A549 (cell line): ENCODE measurements around the gene POLR2E. TPM values are rescaled to one million over a fixed set of nuclear protein-coding genes. Genes with fewer than 3 reads are reported as not detected.

Source experiments
- ATAC-seq, 2 experiments: fragments of 200-7000 bp in 1 of 2; fragments of >200 bp in 1 of 2; cut with Nextera tagmentation in 1 of 2; cut with Tn5 transposase in 1 of 2; 3 replicates each; pipeline versions ENCODE4 v1.8.0 to v1.9.1; 2018 to 2020; ENCODE audit warnings: mild to moderate bottlenecking in 1 of 2, moderate library complexity in 1 of 2
- CTCF ChIA-PET: fragments of 300-600 bp; sonication (Branson Sonifier 250); formaldehyde crosslinking; extraction: SDS; loops from one replicate; lab custom pipeline; 2021; ENCODE audit warnings: antibody characterized with exemption, inconsistent platforms; lab: Yijun Ruan, JAX
- POLR2A ChIA-PET: fragments of 350-600 bp; formaldehyde crosslinking; extraction: SDS; loops from one replicate; lab custom pipeline; 2021; ENCODE audit warnings: antibody characterized with exemption, inconsistent platforms; lab: Yijun Ruan, JAX
- DNase-seq, 2 experiments: peaks; one replicate each; pipeline versions ENCODE4 v3.0.0 to v3.0.0-alpha.2; 2011 to 2016; ENCODE audit warnings: low read depth in 1 of 2, low spot score in 1 of 2
- FAIRE-seq: peaks from 2 replicates; lab custom pipeline; 2011; peaks lifted over from hg19 to GRCh38; lab: Jason Lieb, UNC
- H3K27ac ChIP-seq, 2 experiments: fragments of >200 bp; sonication (Bioruptor Twin); formaldehyde crosslinking; 3 replicates each; pipeline ENCODE4 v1.5.1; 2016 to 2017
- H3K4me1 ChIP-seq: fragments of >200 bp; sonication (Bioruptor Twin); formaldehyde crosslinking; 3 replicates; pipeline ENCODE4 v1.6.1; 2016
- H3K4me2 ChIP-seq: fragments of >200 bp; sonication (Bioruptor Twin); formaldehyde crosslinking; 3 replicates; pipeline ENCODE4 v1.6.1; 2016
- H3K4me3 ChIP-seq: fragments of >200 bp; sonication (Bioruptor Twin); formaldehyde crosslinking; 3 replicates; pipeline ENCODE4 v1.5.1; 2016
- H3K9me3 ChIP-seq: fragments of >200 bp; sonication (Bioruptor Twin); formaldehyde crosslinking; 3 replicates; pipeline ENCODE4 v1.6.1; 2016
- CBX2 ChIP-seq: fragments of 200-600 bp; sonication (generic); IDR thresholded peaks from 2 replicates; pipeline ENCODE4 v1.6.1; 2016; ENCODE audit warnings: low read depth, mild to moderate bottlenecking, borderline replicate concordance
- CEBPB ChIP-seq, 2 experiments: fragments of >200 bp in 1 of 2; sonication (Bioruptor Twin) in 1 of 2; formaldehyde crosslinking in 1 of 2; IDR thresholded peaks; 2 replicates each; pipeline ENCODE4 v1.6.1; 2012 to 2016
- GATA3 ChIP-seq: IDR thresholded peaks from 2 replicates; pipeline ENCODE4 v1.6.1; 2012; ENCODE audit warnings: borderline replicate concordance
- HDAC2 ChIP-seq: fragments of 200-600 bp; sonication (generic); IDR thresholded peaks from 2 replicates; pipeline ENCODE4 v1.6.1; 2016
- HOXB5 ChIP-seq: fragments of 250-450 bp; sonication (Bioruptor Pico); IDR thresholded peaks from 2 replicates; pipeline ENCODE4 v1.5.0; 2020; ENCODE audit warnings: mild to moderate bottlenecking, moderate library complexity
- KDM1A ChIP-seq: fragments of 200-600 bp; sonication (generic); IDR thresholded peaks from 2 replicates; pipeline ENCODE4 v1.6.1; 2016; ENCODE audit warnings: low read depth, mild to moderate bottlenecking
- KDM5A ChIP-seq: fragments of 200-600 bp; sonication (generic); IDR thresholded peaks from 2 replicates; pipeline ENCODE4 v1.6.1; 2016; ENCODE audit warnings: antibody characterized with exemption, mild to moderate bottlenecking
- MAFK ChIP-seq: fragments of 450-650 bp; IDR thresholded peaks from 2 replicates; pipeline ENCODE4 v1.6.1; 2014; ENCODE audit not compliant: partially characterized antibody
- MYC ChIP-seq: IDR thresholded peaks from 2 replicates; pipeline ENCODE4 v1.6.1; 2012; ENCODE audit warnings: mild to moderate bottlenecking, inconsistent platforms, low read length, improper control_type of control experiment, borderline replicate concordance
- NPAS2 ChIP-seq: fragments of 250-450 bp; sonication (Bioruptor Pico); IDR thresholded peaks from 2 replicates; pipeline ENCODE4 v1.8.0; 2022; ENCODE audit warnings: mild to moderate bottlenecking, moderate library complexity, borderline replicate concordance
- NR3C1 ChIP-seq: fragments of >200 bp; sonication (Bioruptor Twin); formaldehyde crosslinking; IDR thresholded peaks from 3 replicates; pipeline ENCODE4 v1.6.1; 2017
- SREBF2 ChIP-seq: fragments of 450-650 bp; IDR thresholded peaks from 2 replicates; pipeline ENCODE4 v1.6.1; 2014; ENCODE audit warnings: mild to moderate bottlenecking, moderate library complexity
- TP53 ChIP-seq: fragments of 250-450 bp; sonication (Bioruptor Pico); IDR thresholded peaks from 2 replicates; pipeline ENCODE4 v1.5.0; 2021; ENCODE audit warnings: mild to moderate bottlenecking, moderate library complexity
- ZFP36 ChIP-seq: fragments of 450-650 bp; IDR thresholded peaks from 2 replicates; pipeline ENCODE4 v1.6.1; 2014; ENCODE audit warnings: borderline replicate concordance; ENCODE audit not compliant: partially characterized antibody
- WGBS: methylation state at CpG from one replicate; pipeline ENCODE4 v1.1.6; 2017; ENCODE audit errors: missing lambda C conversion rate; 5-methylcytosine and 5-hydroxymethylcytosine counted together
- polyA plus RNA-seq, 4 experiments: library from polyadenylated mRNA; depleted of rRNA in 3 of 4; stranded (reverse); fragments of >200 nt; fragmentation: RNase III in 1 of 4; extraction: RNeasy Plus Mini Kit Qiagen cat#74134 plus additional on column Dnase treatment in 1 of 4; gene quantifications; 2 replicates in 3 of 4; 3 replicates in 1 of 4; pipeline ENCODE4 v1.2.3, GENCODE V29; 2011 to 2017
- TF ChIP-seq, protein P1 (sequence below): fragments of 150-350 bp; IDR thresholded peaks from 2 replicates; pipeline ENCODE4 v1.6.1; 2014; ENCODE audit warnings: low read depth, mild to moderate bottlenecking, low read length
- TF ChIP-seq, protein P2 (sequence below): fragments of 450-650 bp; IDR thresholded peaks from 2 replicates; pipeline ENCODE4 v1.6.1; 2014; ENCODE audit warnings: antibody characterized with exemption

Gene POLR2E
- polyA plus RNA-seq, 2 of the 4 experiments (the other 2 are of a cell fraction), result 99.6 to 172 TPM

DNA sequence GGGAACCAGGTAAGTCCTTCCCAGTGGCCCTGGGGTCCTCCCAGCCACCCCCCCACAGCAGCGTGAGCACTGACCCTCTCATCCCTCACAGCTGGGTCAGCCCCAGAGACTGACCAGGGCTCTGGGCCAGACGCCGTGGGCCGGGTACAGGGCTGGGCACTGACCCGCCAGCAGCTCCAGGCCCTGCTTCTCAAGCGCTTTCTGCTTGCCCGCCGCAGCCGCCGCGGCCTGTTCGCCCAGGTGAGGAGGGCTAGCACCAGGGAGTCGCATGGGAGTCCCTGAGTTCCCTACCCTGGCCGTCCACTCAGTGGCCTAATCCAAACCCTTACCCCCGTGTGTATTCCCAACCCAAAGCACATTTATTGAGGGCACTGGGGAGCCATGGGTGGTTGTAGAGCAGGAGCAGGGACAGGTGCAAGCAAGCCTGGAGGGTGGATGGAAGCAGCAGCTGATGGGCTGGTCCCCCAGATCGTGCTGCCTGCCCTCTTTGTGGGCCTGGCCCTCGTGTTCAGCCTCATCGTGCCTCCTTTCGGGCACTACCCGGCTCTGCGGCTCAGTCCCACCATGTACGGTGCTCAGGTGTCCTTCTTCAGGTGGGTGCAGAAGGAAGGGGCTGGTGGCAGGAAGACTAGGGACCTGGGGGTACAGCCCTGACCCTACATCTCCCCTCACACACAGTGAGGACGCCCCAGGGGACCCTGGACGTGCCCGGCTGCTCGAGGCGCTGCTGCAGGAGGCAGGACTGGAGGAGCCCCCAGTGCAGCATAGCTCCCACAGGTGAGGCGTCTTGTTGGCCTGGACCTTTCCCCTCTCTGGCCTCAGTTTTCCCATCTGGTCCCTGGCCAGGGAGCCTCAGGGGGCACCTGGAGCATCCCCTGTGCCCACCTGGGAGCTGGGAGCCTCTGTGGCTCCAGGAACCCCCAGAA, 40.8 kb downstream of the POLR2E start:
- CTCF ChIA-PET, result interaction anchor here (0.6 to 2.0 kb wide), 3 partner anchors 13 to 1243 kb away, joined by 3 to 6 read pairs (median 4); partner anchors contain the start of gene ARHGAP45
- POLR2A ChIA-PET, result no interaction called here

DNA sequence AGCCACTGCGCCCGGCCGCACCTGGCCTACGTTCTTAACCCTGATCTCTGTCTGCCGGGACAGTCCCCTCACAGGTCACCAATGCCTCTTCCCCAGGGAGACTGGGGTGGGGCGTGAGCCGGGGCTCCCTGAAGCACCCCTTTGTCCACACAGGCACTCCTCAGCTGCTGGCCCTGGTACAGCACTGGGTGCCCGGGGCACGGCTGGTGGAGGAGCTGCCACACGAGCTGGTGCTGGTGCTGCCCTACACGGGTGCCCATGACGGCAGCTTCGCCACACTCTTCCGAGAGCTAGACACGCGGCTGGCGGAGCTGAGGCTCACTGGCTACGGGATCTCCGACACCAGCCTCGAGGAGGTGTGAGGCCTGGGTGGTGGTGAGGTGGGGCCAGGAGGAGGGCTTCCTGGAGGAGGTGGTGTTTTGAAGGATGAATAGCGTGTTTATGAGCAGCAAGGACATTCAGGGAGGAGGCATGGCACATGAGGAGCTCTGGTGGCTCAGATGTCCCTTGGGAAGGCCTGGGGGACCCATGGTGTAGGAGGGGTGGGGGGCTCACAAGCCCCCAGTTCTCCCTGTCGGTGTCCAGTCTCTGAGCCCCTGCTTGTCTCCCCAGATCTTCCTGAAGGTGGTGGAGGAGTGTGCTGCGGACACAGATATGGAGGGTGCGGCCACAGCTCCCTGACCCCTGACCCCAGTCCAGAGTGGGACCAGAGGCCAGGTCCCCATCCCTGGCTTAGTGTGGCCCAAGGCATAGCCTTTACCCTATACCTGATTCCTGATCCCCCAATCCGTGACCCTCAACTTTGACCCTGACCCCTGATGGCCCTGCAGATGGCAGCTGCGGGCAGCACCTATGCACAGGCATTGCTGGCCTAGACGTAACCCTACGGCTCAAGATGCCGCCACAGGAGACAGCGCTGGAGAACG, 41.7 kb downstream of the POLR2E start:
- WGBS, result 91% methylated on average over 12 of the region's 31 CpGs
- ATAC-seq (peak; percentile 17 to 26; a peak in 4 of 6 replicates), FAIRE-seq (no peak), DNase-seq (no peak)
- H3K27ac ChIP-seq, result no peak overlapping the region
- no peaks in the 10 kb centered on the region for H3K4me1 ChIP-seq
- H3K4me3 ChIP-seq, result no peak overlapping the region
- TF ChIP-seq HOXB5 (CRISPR knock-in tag), result no peak
- peak; percentile 83 for TF ChIP-seq ZFP36
- POLR2A ChIA-PET, result no interaction called here
- no peak overlapping the region for H3K4me2 ChIP-seq
- CTCF ChIA-PET, result interaction anchor here (0.6 to 0.8 kb wide), 2 partner anchors 10 to 1244 kb away, joined by 3 to 4 read pairs; no protein-coding TSS in a partner anchor
- no peaks in the 10 kb centered on the region for H3K9me3 ChIP-seq

More for the DNA sequence above, 40.8 kb downstream of the POLR2E start:
- no peak for ATAC-seq
- no peak for FAIRE-seq
- TF ChIP-seq ZFP36 (peak; percentile 95), NPAS2 (CRISPR knock-in tag) (no peak), TP53 (CRISPR knock-in tag) (no peak), MYC (no peak), HDAC2 (0 out of 2 replicates have a peak, but pooled peaks have one; percentile 18), KDM1A (peak; percentile 82; the same call in 1 of the 2 replicates), GATA3 (no peak)
- TF ChIP-seq, protein P1, sequence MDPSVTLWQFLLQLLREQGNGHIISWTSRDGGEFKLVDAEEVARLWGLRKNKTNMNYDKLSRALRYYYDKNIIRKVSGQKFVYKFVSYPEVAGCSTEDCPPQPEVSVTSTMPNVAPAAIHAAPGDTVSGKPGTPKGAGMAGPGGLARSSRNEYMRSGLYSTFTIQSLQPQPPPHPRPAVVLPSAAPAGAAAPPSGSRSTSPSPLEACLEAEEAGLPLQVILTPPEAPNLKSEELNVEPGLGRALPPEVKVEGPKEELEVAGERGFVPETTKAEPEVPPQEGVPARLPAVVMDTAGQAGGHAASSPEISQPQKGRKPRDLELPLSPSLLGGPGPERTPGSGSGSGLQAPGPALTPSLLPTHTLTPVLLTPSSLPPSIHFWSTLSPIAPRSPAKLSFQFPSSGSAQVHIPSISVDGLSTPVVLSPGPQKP, result no peak
- DNase-seq, result no peak
- Histone ChIP-seq H3K4me2 (no peak overlapping the region), H3K27ac (no peak overlapping the region), H3K4me3 (no peak overlapping the region), H3K9me3 (no peaks in the 10 kb centered on the region), H3K4me1 (no peaks in the 10 kb centered on the region)
- WGBS, result 87% methylated on average over 11 of the region's 28 CpGs

DNA sequence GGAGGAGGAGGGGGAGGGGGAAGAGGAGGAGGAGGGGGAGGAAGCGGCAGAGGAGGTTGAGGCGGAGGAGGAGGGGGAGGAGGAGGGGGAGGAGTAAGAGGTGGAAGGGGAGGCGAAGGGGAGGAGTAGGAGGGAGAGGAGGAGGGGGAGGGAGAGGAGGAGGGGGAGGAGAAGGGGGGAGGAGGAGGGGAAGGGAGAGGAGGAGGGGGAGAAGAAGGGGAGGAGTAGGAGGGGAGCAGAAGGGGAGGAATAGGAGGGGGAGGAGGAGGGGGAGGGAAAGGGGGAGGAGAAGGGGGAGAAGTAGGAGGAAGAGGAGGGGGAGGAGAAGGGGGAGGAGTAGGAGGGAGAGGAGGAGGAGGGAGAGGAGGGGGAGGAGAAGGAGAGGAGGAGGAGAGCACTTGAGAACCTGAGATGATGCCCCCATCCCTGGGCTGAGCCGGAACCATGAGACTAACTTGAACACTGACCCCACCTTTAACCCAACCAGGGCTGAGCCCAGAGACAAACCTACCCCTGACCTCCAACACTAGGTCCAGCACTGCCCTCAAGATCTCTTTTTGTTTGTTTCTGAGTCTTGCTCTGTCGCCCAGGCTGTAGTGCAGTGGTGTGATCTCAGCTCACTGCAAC, 42.7 kb downstream of the POLR2E start:
- POLR2A ChIA-PET, result no interaction called here
- TF ChIP-seq NR3C1 (no peak), KDM5A (no peak), SREBF2 (no peak), CBX2 (no peak), CEBPB (IDR thresholded peaks at IDR 0.05) (no peak), MAFK (no peak)
- TF ChIP-seq, protein P2, sequence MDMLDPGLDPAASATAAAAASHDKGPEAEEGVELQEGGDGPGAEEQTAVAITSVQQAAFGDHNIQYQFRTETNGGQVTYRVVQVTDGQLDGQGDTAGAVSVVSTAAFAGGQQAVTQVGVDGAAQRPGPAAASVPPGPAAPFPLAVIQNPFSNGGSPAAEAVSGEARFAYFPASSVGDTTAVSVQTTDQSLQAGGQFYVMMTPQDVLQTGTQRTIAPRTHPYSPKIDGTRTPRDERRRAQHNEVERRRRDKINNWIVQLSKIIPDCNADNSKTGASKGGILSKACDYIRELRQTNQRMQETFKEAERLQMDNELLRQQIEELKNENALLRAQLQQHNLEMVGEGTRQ, result no peak
- H3K27ac ChIP-seq, result no peak overlapping the region
- no peak for FAIRE-seq
- no peak overlapping the region for H3K4me3 ChIP-seq
- 82% methylated on average over 2 of the region's 5 CpGs for WGBS
- peak in 1 of 2 experiments; percentile 39; a peak in 3 of 6 replicates for ATAC-seq
- no peaks in the 10 kb centered on the region for H3K9me3 ChIP-seq
- CTCF ChIA-PET, result no interaction called here
- no peaks in the 10 kb centered on the region for H3K4me1 ChIP-seq
- no peak for DNase-seq
- no peak overlapping the region for H3K4me2 ChIP-seq
